C4-2B (cell line): ENCODE measurements around the gene B4GALNT3.

Source experiments
- CTCF ChIP-seq: fragments of 450-650 bp; conservative IDR thresholded peaks from 2 replicates; pipeline ENCODE4 v1.5.1; 2017; ENCODE audit warnings: mild to moderate bottlenecking
- ZFX ChIP-seq: fragments of 450-650 bp; IDR thresholded peaks from 2 replicates; pipeline ENCODE4 v1.6.1; 2017

DNA sequence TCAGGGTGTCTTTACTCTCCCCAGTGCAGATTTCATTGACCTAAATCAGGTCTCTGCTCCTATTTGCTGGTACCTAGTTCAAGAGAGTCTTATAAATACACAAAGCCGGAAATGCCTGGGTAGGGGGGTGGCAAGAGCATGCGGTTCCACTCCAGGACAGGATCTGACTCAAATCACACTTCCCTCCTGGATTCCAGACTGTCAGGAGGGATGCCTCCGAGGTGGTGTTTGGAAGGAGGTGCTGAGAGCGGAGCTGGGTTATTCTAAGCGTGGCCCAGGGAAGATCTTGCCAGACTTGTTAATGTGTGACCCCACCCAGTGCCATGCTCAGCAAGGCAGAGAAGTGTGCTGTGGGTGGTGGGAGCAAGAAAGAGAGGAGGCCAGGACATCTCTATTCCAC, 49.8 kb downstream of the B4GALNT3 start:
- TF ChIP-seq CTCF (no peak), ZFX (no peak)
